GM19328 (cell line): Measurements from ENCODE around the gene ATP6V1G2.
"Not testable (repeated sequence)": the region's sequence is repeated elsewhere in the genome, so short reads cannot be mapped to it uniquely, and the experiment has no call there.

Experiments used
- ATAC-seq: cut with Tn5 transposase; IDR thresholded peaks from one replicate; pipeline ENCODE4 v1.9.1; 2021; ENCODE audit warnings: mild to moderate bottlenecking, moderate library complexity; ENCODE audit not compliant: unreplicated experiment

The ATP6V1G2 gene

DNA sequence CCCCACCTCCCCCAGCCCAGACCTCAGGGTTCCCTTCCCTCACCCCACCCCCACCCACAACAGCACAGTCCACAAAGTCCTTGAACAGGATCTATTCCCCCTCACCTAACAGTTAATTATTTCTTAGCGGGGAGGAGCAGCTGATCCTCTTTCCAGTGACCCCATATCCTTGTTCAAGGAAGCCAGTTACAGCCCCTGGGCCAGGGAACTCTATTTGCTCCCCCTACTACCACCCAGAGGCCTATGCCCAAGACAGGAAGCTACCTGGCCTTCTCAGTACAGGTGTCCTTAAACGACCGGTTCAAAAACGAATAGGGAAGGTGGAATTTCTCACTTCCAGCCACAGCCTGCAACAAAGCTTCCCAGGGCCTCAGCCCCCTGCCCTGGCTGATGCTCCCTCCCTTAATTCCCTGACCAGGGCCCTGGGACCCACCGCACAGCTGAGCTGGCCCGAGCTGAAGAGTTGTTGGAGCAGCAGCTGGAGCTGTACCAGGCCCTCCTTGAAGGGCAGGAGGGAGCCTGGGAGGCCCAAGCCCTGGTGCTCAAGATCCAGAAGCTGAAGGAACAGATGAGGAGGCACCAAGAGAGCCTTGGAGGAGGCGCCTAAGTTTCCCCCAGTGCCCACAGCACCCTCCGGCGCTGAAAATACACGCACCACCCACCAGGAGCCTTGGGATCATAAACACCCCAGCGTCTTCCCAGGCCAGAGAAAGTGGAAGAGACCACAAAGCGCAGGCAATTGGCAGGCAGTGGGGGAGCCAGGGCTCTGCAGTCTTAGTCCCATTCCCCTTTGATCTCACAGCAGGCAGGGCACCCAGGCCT, 16.9 kb downstream of the ATP6V1G2 start:
- no peak for ATAC-seq

GRCh38 chr6:31528821-31529328, 17.5 kb downstream of the ATP6V1G2 start, which contains the start of gene MCCD1:
Gene MCCD1, plus strand, starts transcription at chr6:31528962. Its CDS starts 53 bp downstream, at chr6:31529015.
- no peak for ATAC-seq

- no peak for ATAC-seq
Measured at GRCh38 chr6:31528307-31528777, 18.1 kb downstream of the ATP6V1G2 start.

DNA sequence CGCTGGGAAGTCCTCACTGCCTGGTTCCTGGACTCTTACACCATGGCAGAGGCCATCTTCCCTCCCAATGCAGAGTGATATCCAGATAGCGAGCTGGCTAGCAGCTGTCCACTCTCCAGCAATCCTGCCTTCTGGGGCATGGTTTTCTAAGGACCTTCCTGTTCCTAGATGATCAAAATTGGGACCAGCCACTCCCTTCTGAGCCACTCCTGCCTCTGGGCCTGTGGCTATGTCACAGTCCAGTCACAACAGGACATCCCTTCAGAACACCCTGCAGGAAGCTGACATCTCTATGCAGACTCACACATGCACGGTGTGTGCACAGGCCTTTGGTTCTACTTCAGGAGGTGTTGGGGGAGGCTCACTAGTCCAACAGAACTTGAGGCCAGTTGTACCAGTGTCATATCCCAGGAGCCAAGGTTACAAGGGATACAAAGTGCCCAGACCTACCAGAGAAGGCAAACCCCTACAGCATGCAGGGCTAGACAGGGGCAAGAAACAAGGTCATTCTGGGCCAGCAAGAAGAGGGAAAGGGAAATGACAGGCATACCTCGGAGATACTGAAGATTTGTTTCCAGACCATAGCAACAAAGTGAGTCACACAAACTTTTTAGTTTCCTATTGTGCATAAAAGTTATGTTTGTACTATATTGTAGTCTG, 20.3 kb downstream of the ATP6V1G2 start:
- no peak for ATAC-seq

DNA sequence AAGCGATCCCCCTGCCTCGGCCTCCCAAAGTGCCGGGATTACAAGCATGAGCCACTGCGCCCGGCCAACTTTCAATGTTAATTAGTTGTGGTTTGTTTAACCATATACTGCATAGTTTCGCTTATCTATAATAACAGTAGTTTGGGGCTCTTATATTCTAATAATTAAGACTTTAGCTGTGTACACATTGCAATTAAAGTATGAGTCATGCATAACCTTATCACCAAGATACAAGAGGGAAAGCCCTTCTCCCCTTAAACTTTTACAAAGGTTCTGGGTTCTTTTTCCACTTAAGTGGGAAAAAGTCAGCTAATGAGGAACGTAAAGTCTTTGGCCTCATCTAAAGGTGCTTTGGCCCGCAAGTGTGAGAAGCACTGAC, 20.9 kb downstream of the ATP6V1G2 start:
- no peak for ATAC-seq

GRCh38 chr6:31521835-31522234, 24.6 kb downstream of the ATP6V1G2 start:
- no peak for ATAC-seq

DNA sequence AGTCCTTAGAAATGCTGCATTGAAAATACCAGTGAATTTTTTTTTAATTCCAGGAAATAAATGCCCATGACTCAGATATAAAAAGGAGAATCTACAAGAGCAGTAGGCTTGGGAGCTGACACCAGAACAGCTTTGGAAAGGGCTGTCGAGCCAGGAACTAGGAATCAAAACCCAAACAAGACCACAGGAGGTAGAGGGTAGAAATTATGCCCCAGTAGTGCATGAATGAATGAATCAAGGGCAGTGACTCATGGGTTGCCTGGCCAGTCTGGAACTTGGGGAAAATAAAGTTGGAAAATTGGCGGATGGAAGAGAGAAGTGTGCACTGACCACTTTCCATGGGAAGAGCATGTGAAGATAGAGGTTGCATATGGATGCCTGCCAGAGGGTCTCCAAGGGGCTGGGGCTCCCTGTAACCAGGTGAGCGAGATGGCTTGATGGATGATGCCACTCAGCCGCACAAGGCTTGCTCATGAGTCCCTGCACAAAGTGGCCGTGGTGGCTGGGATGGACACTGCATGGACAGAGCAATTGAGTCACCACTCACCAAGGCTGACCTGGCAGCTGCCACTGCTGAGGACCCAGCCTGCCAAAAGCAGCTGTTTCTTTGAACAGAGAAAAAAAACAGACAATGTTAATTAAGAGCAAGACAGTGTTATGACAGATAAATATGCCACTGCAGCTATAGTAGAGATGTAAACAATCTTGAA, 32.8 kb downstream of the ATP6V1G2 start:
- ATAC-seq, result no peak

DNA sequence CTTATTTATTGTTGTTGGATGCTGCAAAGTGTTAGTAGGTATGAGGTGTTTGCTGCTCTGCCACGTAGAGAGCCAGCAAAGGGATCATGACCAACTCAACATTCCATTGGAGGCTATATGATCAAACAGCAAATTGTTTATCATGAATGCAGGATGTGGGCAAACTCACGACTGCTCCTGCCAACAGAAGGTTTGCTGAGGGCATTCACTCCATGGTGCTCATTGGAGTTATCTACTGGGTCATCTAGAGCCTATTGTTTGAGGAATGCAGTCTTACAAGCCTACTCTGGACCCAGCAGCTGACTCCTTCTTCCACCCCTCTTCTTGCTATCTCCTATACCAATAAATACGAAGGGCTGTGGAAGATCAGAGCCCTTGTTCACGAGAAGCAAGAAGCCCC, 36.4 kb downstream of the ATP6V1G2 start:
- no peak for ATAC-seq

GRCh38 chr6:31509036-31509435, 37.4 kb downstream of the ATP6V1G2 start:
- ATAC-seq, result not testable (repeated sequence)

- ATAC-seq, result no peak
Measured at GRCh38 chr6:31502586-31502985, 43.8 kb downstream of the ATP6V1G2 start.

DNA sequence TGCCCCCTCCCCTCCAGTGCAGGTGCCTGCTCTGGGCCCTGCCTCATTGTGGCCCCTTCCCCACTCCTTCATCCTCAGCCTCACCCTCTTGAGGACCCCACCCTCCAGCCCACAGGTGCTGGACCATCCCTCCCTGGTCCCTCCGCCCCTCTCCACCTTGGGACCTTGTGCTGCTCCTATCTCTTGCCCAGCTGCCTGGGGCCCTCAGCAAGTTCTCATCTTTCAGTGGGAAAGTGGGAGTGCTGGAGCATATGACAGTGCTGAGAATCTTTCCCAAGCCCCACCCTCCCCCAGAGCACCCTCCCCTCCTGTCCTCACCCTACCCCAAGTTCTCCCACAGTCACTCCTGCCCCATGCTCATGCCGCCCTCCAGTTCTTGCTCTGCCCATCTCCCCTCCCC, 46.8 kb downstream of the ATP6V1G2 start:
- not testable (repeated sequence) for ATAC-seq

DNA sequence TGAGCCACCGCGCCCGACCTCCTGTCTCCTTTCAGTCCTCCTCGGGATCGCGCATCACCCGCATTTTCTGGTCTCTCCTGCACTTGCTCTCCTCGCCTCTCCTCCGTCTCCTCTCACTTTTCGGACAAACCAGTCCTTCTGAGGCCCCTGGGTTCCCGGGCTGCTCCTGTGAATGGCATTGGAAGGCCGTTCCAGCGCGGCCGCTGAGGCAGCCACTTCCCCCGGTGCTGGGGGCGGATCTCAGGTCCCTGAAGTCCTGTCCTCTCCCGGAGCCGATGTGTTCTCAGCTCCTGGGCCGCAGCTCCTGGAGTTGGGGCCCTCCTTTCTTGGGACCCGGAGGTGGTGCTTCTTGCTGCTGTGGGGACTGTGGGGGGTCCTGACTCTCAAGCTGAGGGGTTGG, 47.7 kb downstream of the ATP6V1G2 start:
- ATAC-seq, result no peak

DNA sequence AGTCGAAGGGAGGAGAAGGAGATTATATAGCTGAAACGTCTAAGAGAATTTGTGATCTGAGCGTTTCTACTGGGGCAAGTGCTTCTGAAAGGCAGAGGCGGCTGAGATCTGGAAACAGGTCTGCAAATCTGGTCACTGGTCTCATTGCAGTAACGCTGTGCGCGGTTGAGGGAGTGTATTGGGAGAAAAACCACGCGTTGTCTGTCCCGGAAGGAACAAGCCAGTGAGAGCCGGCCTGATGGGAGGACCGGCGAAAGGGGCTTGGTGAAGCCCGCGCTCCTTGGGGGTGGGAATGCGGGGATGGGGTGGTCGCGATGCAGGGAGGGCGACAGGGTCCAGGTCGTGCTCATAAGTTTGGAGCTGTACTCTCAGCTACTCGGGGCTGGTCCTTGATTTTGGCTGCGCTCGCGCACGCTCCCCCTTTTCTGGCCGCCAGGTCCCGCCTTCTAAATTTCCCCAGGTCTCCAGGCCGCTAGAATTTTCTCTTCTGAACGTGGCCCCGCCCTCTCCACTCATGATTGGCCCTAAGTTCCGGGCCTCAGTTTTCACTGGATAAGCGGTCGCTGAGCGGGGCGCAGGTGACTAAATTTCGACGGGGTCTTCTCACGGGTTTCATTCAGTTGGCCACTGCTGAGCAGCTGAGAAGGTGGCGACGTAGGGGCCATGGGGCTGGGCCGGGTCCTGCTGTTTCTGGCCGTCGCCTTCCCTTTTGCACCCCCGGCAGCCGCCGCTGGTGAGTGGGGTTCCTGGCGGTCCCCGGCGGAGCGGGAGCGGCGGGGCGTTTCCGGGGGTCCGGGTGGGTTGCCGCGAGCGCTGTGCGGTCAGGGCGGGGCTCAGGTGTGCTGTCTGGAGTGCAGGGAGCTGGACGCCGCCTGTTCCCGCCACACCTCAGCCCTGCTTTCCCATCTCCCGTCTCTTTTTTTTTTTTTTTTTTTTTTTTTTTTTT, 48.6 kb downstream of the ATP6V1G2 start, which contains the start of gene MICB:
Gene MICB (plus strand): TSS at position 615 of the 946 bp plus-strand sequence. CDS start 49 bp downstream, at position 664.
- peak; percentile 42 for ATAC-seq

DNA sequence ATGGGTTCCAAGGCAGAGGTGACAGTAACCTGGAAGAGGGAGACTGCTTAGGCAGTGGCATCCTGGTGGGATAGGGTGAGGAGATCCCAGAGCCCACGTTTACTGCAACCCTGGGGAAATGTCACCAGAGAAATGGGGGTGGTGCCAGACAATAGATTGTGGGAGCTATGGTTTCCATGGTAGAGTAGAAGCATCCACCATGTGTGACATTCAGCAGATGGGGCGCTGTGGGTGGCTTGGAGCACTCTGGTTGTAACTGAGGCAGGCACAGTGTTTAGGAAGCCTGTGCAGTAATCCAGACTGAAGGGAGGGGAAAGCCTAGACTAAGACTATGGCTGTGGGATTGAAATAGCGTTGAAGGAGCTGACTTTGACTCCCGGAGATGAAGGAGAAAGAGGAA, 49.6 kb downstream of the ATP6V1G2 start:
- not testable (repeated sequence) for ATAC-seq

GRCh38 chr6:31495580-31495979, 50.8 kb downstream of the ATP6V1G2 start:
- ATAC-seq, result no peak
